IMR-90 (cell line): ENCODE results near the gene DYNLT5. TPM values are rescaled to one million over a fixed set of nuclear protein-coding genes. Genes with fewer than 3 reads are reported as not detected.

Experiments used
- ATAC-seq: fragments of 200-7000 bp; cut with Tn5 transposase; 2 replicates; pipeline ENCODE4 v1.9.1; 2020; ENCODE audit warnings: low read depth, mild to moderate bottlenecking, moderate library complexity
- BruUV-seq: library from RNA; stranded (reverse); fragments of 400-500 nt; replicated peaks from 2 replicates; lab custom pipeline; 2021; lab: Mats Ljungman, UMichigan
- CTCF ChIA-PET: fragments of 300-600 bp; formaldehyde crosslinking; extraction: SDS; loops from one replicate; lab custom pipeline; 2021; ENCODE audit warnings: antibody characterized with exemption; lab: Yijun Ruan, JAX
- POLR2A ChIA-PET: fragments of 300-600 bp; sonication (Branson Sonifier 250); formaldehyde crosslinking; loops from one replicate; lab custom pipeline; 2022; ENCODE audit warnings: antibody characterized with exemption; ENCODE audit not compliant: unreplicated experiment; lab: Charles Lee
- DNase-seq: peaks from one replicate; pipeline ENCODE4 v3.0.0; 2013
- H2AFZ ChIP-seq: replicated peaks from 2 replicates; pipeline ENCODE3; 2013; ENCODE audit warnings: low read length, mild to moderate bottlenecking; ENCODE audit not compliant: poor library complexity
- H2AK5ac ChIP-seq: 2 replicates; pipeline ENCODE4 v1.6.1; 2013; ENCODE audit warnings: low read depth, low read length, inconsistent platforms
- H2AK9ac ChIP-seq: replicated peaks from 2 replicates; pipeline ENCODE3; 2013; ENCODE audit warnings: mild to moderate bottlenecking, low read depth, low read length, moderate library complexity; ENCODE audit not compliant: poor library complexity
- H2BK120ac ChIP-seq: 2 replicates; pipeline ENCODE4 v1.6.1; 2013; ENCODE audit warnings: low read depth, low read length, inconsistent platforms
- H2BK15ac ChIP-seq: 3 replicates; pipeline ENCODE4 v1.6.1; 2013; ENCODE audit warnings: low read depth, low read length, inconsistent platforms
- H2BK20ac ChIP-seq: 2 replicates; pipeline ENCODE4 v1.6.1; 2013; ENCODE audit warnings: low read depth, mild to moderate bottlenecking, inconsistent platforms, low read length, moderate library complexity
- H2BK5ac ChIP-seq: 2 replicates; pipeline ENCODE4 v1.6.1; 2013; ENCODE audit warnings: mild to moderate bottlenecking, low read depth, low read length, inconsistent platforms; ENCODE audit not compliant: poor library complexity, severe bottlenecking
- H3K14ac ChIP-seq: replicated peaks from 2 replicates; pipeline ENCODE4 v1.6.1; 2013; ENCODE audit warnings: low read depth, low read length, inconsistent platforms
- H3K18ac ChIP-seq: 2 replicates; pipeline ENCODE4 v1.6.1; 2013; ENCODE audit warnings: low read depth, low read length, control low read depth
- H3K23ac ChIP-seq: 2 replicates; pipeline ENCODE4 v1.6.1; 2013; ENCODE audit warnings: low read depth, low read length, inconsistent platforms
- H3K27ac ChIP-seq: 2 replicates; pipeline ENCODE4 v1.5.1; 2013; ENCODE audit warnings: mild to moderate bottlenecking, control low read depth, low read length; ENCODE audit not compliant: insufficient read depth
- H3K27me3 ChIP-seq: 2 replicates; pipeline ENCODE4 v1.6.1; 2013; ENCODE audit warnings: low read length; ENCODE audit not compliant: control insufficient read depth, insufficient read depth
- H3K36me3 ChIP-seq: 2 replicates; pipeline ENCODE4 v1.6.1; 2013; ENCODE audit warnings: low read length, mixed read lengths; ENCODE audit not compliant: control insufficient read depth, insufficient read depth
- H3K4ac ChIP-seq: 2 replicates; pipeline ENCODE4 v1.6.1; 2013; ENCODE audit warnings: low read depth, low read length, inconsistent platforms
- H3K4me1 ChIP-seq: 2 replicates; pipeline ENCODE4 v1.6.1; 2013; ENCODE audit warnings: low read length, mixed read lengths; ENCODE audit not compliant: control insufficient read depth, insufficient read depth
- H3K4me2 ChIP-seq: 2 replicates; pipeline ENCODE4 v1.6.1; 2013; ENCODE audit warnings: low read depth, mild to moderate bottlenecking, control low read depth, low read length, moderate library complexity
- H3K4me3 ChIP-seq: 2 replicates; pipeline ENCODE4 v1.5.1; 2013; ENCODE audit warnings: low read depth, mild to moderate bottlenecking, control low read depth, low read length, moderate library complexity; ENCODE audit not compliant: insufficient read depth
- H3K56ac ChIP-seq: 2 replicates; pipeline ENCODE4 v1.6.1; 2013; ENCODE audit warnings: low read length, inconsistent platforms; ENCODE audit not compliant: insufficient read depth; ENCODE audit errors: extremely low read depth
- H3K79me1 ChIP-seq, 2 experiments: 2 replicates each; pipeline ENCODE4 v1.6.1; 2013; ENCODE audit warnings: low read length in 2 of 2, inconsistent platforms in 1 of 2, low read depth in 1 of 2
- H3K9ac ChIP-seq: 2 replicates; pipeline ENCODE4 v1.6.1; 2013; ENCODE audit warnings: low read depth, low read length, control low read depth
- H3K9me1 ChIP-seq: 2 replicates; pipeline ENCODE4 v1.6.1; 2013; ENCODE audit warnings: low read length, inconsistent platforms; ENCODE audit not compliant: insufficient read depth
- H3K9me3 ChIP-seq: 2 replicates; pipeline ENCODE4 v1.6.1; 2013; ENCODE audit warnings: low read length; ENCODE audit not compliant: control insufficient read depth, insufficient read depth
- H4K20me1 ChIP-seq: 2 replicates; pipeline ENCODE4 v1.6.1; 2013; ENCODE audit warnings: low read length, inconsistent platforms; ENCODE audit not compliant: insufficient read depth
- H4K5ac ChIP-seq: 2 replicates; pipeline ENCODE4 v1.6.1; 2013; ENCODE audit warnings: mild to moderate bottlenecking, low read depth, low read length, control low read depth
- H4K8ac ChIP-seq, 2 experiments: 2 replicates each; pipeline ENCODE4 v1.6.1; 2013; ENCODE audit warnings: low read depth in 2 of 2, low read length in 2 of 2, control low read depth in 1 of 2, inconsistent platforms in 1 of 2
- H4K91ac ChIP-seq: 2 replicates; pipeline ENCODE4 v1.6.1; 2013; ENCODE audit warnings: low read depth, low read length, inconsistent platforms; ENCODE audit not compliant: insufficient read depth
- CEBPB ChIP-seq: IDR thresholded peaks from 2 replicates; pipeline ENCODE4 v1.6.1; 2012; ENCODE audit warnings: low read depth, low read length, improper control_type of control experiment
- CHD1 ChIP-seq: IDR thresholded peaks from 2 replicates; pipeline ENCODE4 v1.6.1; 2012; ENCODE audit warnings: low read depth, low read length, improper control_type of control experiment
- ELK1 ChIP-seq: fragments of 150-350 bp; IDR thresholded peaks from 2 replicates; pipeline ENCODE4 v1.6.1; 2016; ENCODE audit warnings: low read depth, mild to moderate bottlenecking, low read length, moderate library complexity, borderline replicate concordance
- FOS ChIP-seq: fragments of 150-350 bp; IDR thresholded peaks from 2 replicates; pipeline ENCODE4 v1.6.1; 2016; ENCODE audit warnings: low read depth, low read length
- MAFK ChIP-seq: IDR thresholded peaks from 2 replicates; pipeline ENCODE4 v1.6.1; 2012; ENCODE audit warnings: low read depth, low read length, improper control_type of control experiment
- MXI1 ChIP-seq: IDR thresholded peaks from 2 replicates; pipeline ENCODE4 v1.6.1; 2012; ENCODE audit warnings: low read depth, mild to moderate bottlenecking, low read length, moderate library complexity, borderline replicate concordance
- RAD21 ChIP-seq: IDR thresholded peaks from 2 replicates; pipeline ENCODE4 v1.6.1; 2012; ENCODE audit warnings: low read length, improper control_type of control experiment
- RCOR1 ChIP-seq: IDR thresholded peaks from 2 replicates; pipeline ENCODE4 v1.6.1; 2012; ENCODE audit warnings: mild to moderate bottlenecking, low read length, improper control_type of control experiment; ENCODE audit not compliant: insufficient replicate concordance
- RFX5 ChIP-seq: IDR thresholded peaks from 2 replicates; pipeline ENCODE4 v1.8.0; 2012; ENCODE audit warnings: low read depth, mild to moderate bottlenecking, low read length, moderate library complexity
- SMC3 ChIP-seq: fragments of 150-350 bp; IDR thresholded peaks from 2 replicates; pipeline ENCODE4 v1.6.1; 2016; ENCODE audit warnings: low read depth, mild to moderate bottlenecking, antibody characterized with exemption, low read length, moderate library complexity
- USF2 ChIP-seq: fragments of 150-350 bp; IDR thresholded peaks from 2 replicates; pipeline ENCODE4 v1.6.1; 2017; ENCODE audit warnings: mild to moderate bottlenecking, antibody characterized with exemption, low read length, low read depth
- WGBS, 2 experiments: methylation state at CpG; one replicate each; pipeline versions ENCODE4 v1.1.5 to v1.1.7; 2013; ENCODE audit warnings: missing lambda C conversion rate in 2 of 2; ENCODE audit not compliant: insufficient read length in 1 of 2; ENCODE audit errors: extremely low coverage in 2 of 2; 5-methylcytosine and 5-hydroxymethylcytosine counted together
- dilution Hi-C: fragments of 300-500 bp; cut with HindIII; formaldehyde crosslinking; loops from one replicate; pipeline ENCODE4 v1.14.3; 2018; ENCODE audit warnings: low sequenced_read_pairs; ENCODE audit not compliant: unreplicated experiment
- in situ Hi-C: fragments of 300-500 bp; cut with MboI; formaldehyde crosslinking; loops from 3 replicates; pipeline ENCODE4 v1.14.3; 2019; ENCODE audit warnings: low sequenced_read_pairs, inconsistent platforms, mixed read lengths
- intact Hi-C: fragments of 100-400 bp; cut with micrococcal nuclease; formaldehyde crosslinking; loops from 2 replicates; pipeline ENCODE4 v1.10.0; 2022
- polyA plus RNA-seq, 3 experiments: library from polyadenylated mRNA; depleted of rRNA; stranded (reverse); fragments of >200 nt; gene quantifications; 2 replicates each; pipeline ENCODE4 v1.2.3, GENCODE V29; 2012; ENCODE audit warnings: low replicate concordance in 1 of 3
- total RNA-seq: library from RNA; depleted of rRNA; stranded (reverse); fragments of >200 nt; gene quantifications from 2 replicates; pipeline ENCODE4 v1.2.3, GENCODE V29; 2012

The DYNLT5 gene
- total and polyA plus RNA-seq, 2 of the 4 experiments (the other 2 are of a cell fraction): 0.12 to 0.18 TPM

GRCh38 chr1:66712839-66713238, 39.4 kb upstream of the DYNLT5 start:
- no peak overlapping the region for H3K18ac ChIP-seq
- no CpG with 5 or more reads among the region's 2 CpGs for WGBS, 2 experiments
- POLR2A ChIA-PET: no interaction called here

More at GRCh38 chr1:66712839-66713238, 39.4 kb upstream of the DYNLT5 start:
- Histone ChIP-seq H2BK120ac (no peak overlapping the region), H3K36me3 (no peaks in the 10 kb centered on the region), H2AFZ (no peak overlapping the region), H2BK5ac (no peak overlapping the region), H3K79me1 (no peaks in the 10 kb centered on the region), H3K56ac (no peak overlapping the region), H3K4me1 (no peaks in the 10 kb centered on the region), H2AK5ac (no peak overlapping the region), H3K4me3 (no peak overlapping the region), H4K91ac (no peak overlapping the region), H3K9ac (no peak overlapping the region), H3K4me2 (no peak overlapping the region), H3K14ac (no peak overlapping the region), H3K9me3 (no peaks in the 10 kb centered on the region), H2BK15ac (no peak overlapping the region), H3K4ac (no peak overlapping the region), H3K27me3 (no peaks in the 10 kb centered on the region), H4K8ac (no peak overlapping the region), H3K9me1 (peaks cover 5% of the 10 kb centered on the region; the same call in 1 of the 2 replicates), H3K23ac (no peak overlapping the region), H4K5ac (no peak overlapping the region), H4K20me1 (no peaks in the 10 kb centered on the region), H2AK9ac (no peak overlapping the region), H2BK20ac (no peak overlapping the region), H3K27ac (no peak overlapping the region)
- dilution Hi-C loops (no loop called here), intact Hi-C loops (no loop called here), in situ Hi-C loops (loop anchor here (25.0 kb wide), 1 partner anchor 751 kb away; no protein-coding TSS in a partner anchor)
- no peak for DNase-seq
- CTCF ChIA-PET: interaction anchor here (0.6 kb wide), 1 partner anchor 512 kb away, joined by 3 read pairs; no protein-coding TSS in a partner anchor
- TF ChIP-seq RCOR1 (no peak), MAFK (no peak), CHD1 (no peak), FOS (no peak), MXI1 (no peak), SMC3 (no peak), ELK1 (no peak), RFX5 (no peak), CEBPB (no peak), RAD21 (no peak), USF2 (no peak)
- no peak for ATAC-seq
- BruUV-seq: no TSS peak
